Stomach (tissue), 9 donors: Measurements from ENCODE around the gene DCBLD2. TPM values are rescaled to one million over a fixed set of nuclear protein-coding genes. Genes with fewer than 3 reads are reported as not detected.
A peak's percentile ranks its signal among the peaks of the same experiment; 100 is the strongest.

Source experiments
- DNase-seq, 2 donors: peaks; one replicate each; pipeline versions ENCODE4 v3.0.0 to v3.0.0-alpha.2; 2013 to 2019
- H3K27ac ChIP-seq, 5 donors: fragments of 200-600 bp in 4 of 5; sonication (generic) in 4 of 5; one replicate each; pipeline ENCODE4 v1.5.1; 2013 to 2019; ENCODE audit warnings: mild to moderate bottlenecking in 1 of 5, moderate library complexity in 1 of 5
- H3K27me3 ChIP-seq, 3 donors: fragments of 200-600 bp; sonication (generic); one replicate each; pipeline ENCODE4 v1.5.1; 2017 to 2019; ENCODE audit warnings: mixed run types in 1 of 3
- H3K36me3 ChIP-seq, 4 donors: fragments of 200-600 bp; sonication (generic); 1 replicate in 3 of 4; 2 replicates in 1 of 4; pipeline ENCODE4 v1.5.1; 2016 to 2019
- H3K4me1 ChIP-seq, 4 donors: fragments of 200-600 bp; sonication (generic); one replicate each; pipeline ENCODE4 v1.5.1; 2016 to 2019
- H3K4me3 ChIP-seq, 4 donors: fragments of 200-600 bp; sonication (generic) in 3 of 4; one replicate each; pipeline ENCODE4 v1.5.1; 2016 to 2019; ENCODE audit warnings: mild to moderate bottlenecking in 1 of 4
- H3K9me3 ChIP-seq, 4 donors: fragments of 200-600 bp; sonication (generic); one replicate each; pipeline ENCODE4 v1.5.1; 2016 to 2019
- CTCF ChIP-seq, 7 experiments: fragments of 450-650 bp in 4 of 7; fragments of 200-600 bp in 3 of 7; sonication (generic) in 3 of 7; IDR thresholded peaks; one replicate each; pipeline ENCODE4 v1.5.1; 2016 to 2019; ENCODE audit warnings: antibody characterized with exemption in 7 of 7, control low read depth in 2 of 7, mild to moderate bottlenecking in 1 of 7
- EP300 ChIP-seq: sonication (generic); formaldehyde crosslinking; IDR thresholded peaks from one replicate; pipeline ENCODE4 v1.6.1; 2017; ENCODE audit warnings: antibody characterized with exemption
- POLR2A ChIP-seq, 4 donors: fragments of 450-650 bp; IDR thresholded peaks; one replicate each; pipeline ENCODE4 v1.6.1; 2016; ENCODE audit warnings: antibody characterized with exemption in 4 of 4, control low read depth in 2 of 4, mild to moderate bottlenecking in 1 of 4, moderate library complexity in 1 of 4
- POLR2AphosphoS5 ChIP-seq, 3 donors: sonication (generic); formaldehyde crosslinking; IDR thresholded peaks; one replicate each; pipeline ENCODE4 v1.6.1; 2016; ENCODE audit warnings: antibody characterized with exemption in 3 of 3
- WGBS, 5 donors: extraction: QIAGEN DNeasy Blood & Tissue Kit in 3 of 5; methylation state at CpG; one replicate each; pipeline versions ENCODE4 v1.1.5 to v1.1.7; 2013 to 2018; 5-methylcytosine and 5-hydroxymethylcytosine counted together
- intact Hi-C: fragments of 100-400 bp; cut with DNase I; formaldehyde crosslinking; loops from one replicate; pipeline ENCODE4 v1.15.1; 2023; ENCODE audit warnings: low total_unique reads
- polyA plus RNA-seq, 3 donors: library from polyadenylated mRNA; stranded (reverse); fragments of 200-250 nt; gene quantifications; one replicate each; pipeline ENCODE4 v1.2.3, GENCODE V29; 2013
- total RNA-seq, 5 donors: library from RNA; depleted of rRNA; stranded (reverse); fragments of >200 nt; gene quantifications; one replicate each; pipeline versions ENCODE4 v1.1.0 to v1.2.3, GENCODE V29; 2014 to 2016
- donor health status: healthy with polysubstance abuse.
- donor health status: Bipolar disorder and iron deficiency.
- donor health status: healthy.

The DCBLD2 gene
- total and polyA plus RNA-seq, 8 donors, result 2.3 to 77.1 (median 29.6) TPM

- Histone ChIP-seq H3K27me3 (no peaks in the 10 kb centered on the region), H3K4me1 (peaks cover 37 to 64% (median 48%) of the 10 kb centered on the region in 4 donors), H3K36me3 (peaks cover 0 to 4% (median 0%) of the 10 kb centered on the region in 4 donors), H3K4me3 (no peak overlapping the region), H3K27ac (peak overlapping the region in 2 of 5 donors; percentile 56 to 58), H3K9me3 (no peaks in the 10 kb centered on the region)
- TF ChIP-seq CTCF (IDR thresholded peaks at IDR 0.05) (no peak), POLR2AphosphoS5 (IDR thresholded peaks at IDR 0.05) (no peak), EP300 (no peak), POLR2A (IDR thresholded peaks at IDR 0.05) (no peak)
- intact Hi-C loops, result no loop called here
- DNase-seq, result peak in 1 of 2 donors; percentile 42
- WGBS, 5 donors, result 58 to 77% (median 73%) methylated on average over 4 of the region's 4 CpGs
These were observed 121.8 kb downstream of the DCBLD2 start for GRCh38 chr3:98779541-98780335.

GRCh38 chr3:98778852-98779413 lies 122.6 kb downstream of the DCBLD2 start:
- Histone ChIP-seq H3K9me3 (no peaks in the 10 kb centered on the region), H3K4me1 (peaks cover 31 to 56% (median 40%) of the 10 kb centered on the region in 4 donors), H3K27ac (peak overlapping the region; percentile 2 to 73 (median 56)), H3K36me3 (peaks cover 0 to 9% (median 0%) of the 10 kb centered on the region in 4 donors), H3K27me3 (no peaks in the 10 kb centered on the region), H3K4me3 (no peak overlapping the region)
- TF ChIP-seq POLR2AphosphoS5 (IDR thresholded peaks at IDR 0.05) (peak in 1 of 3 donors; percentile 15), POLR2A (IDR thresholded peaks at IDR 0.05) (no peak)
- WGBS, 5 donors, result 22 to 42% (median 35%) methylated on average over 5 of the region's 5 CpGs
- intact Hi-C loops, result no loop called here
- DNase-seq, result peak in 1 of 2 donors; percentile 58

- peak overlapping the region; percentile 2 to 73 (median 56) for H3K27ac ChIP-seq
- TF ChIP-seq POLR2AphosphoS5 (IDR thresholded peaks at IDR 0.05), result no peak
- WGBS, 5 donors, result 57 to 70% (median 65%) methylated on average over 5 of the region's 5 CpGs
These were observed 123.1 kb downstream of the DCBLD2 start for GRCh38 chr3:98778383-98778782.

GRCh38 chr3:98777801-98778220 lies 123.7 kb downstream of the DCBLD2 start:
- peak in 1 of 2 donors; percentile 32 for DNase-seq
- intact Hi-C loops, result no loop called here
- H3K4me1 ChIP-seq, result peaks cover 28 to 45% (median 32%) of the 10 kb centered on the region in 4 donors
- no peak overlapping the region for H3K4me3 ChIP-seq
- peaks cover 0 to 9% (median 0%) of the 10 kb centered on the region in 4 donors for H3K36me3 ChIP-seq
- no peaks in the 10 kb centered on the region for H3K9me3 ChIP-seq
- H3K27me3 ChIP-seq, result no peaks in the 10 kb centered on the region
- H3K27ac ChIP-seq, result peak overlapping the region; percentile 26 to 73 (median 56)
- no peak for TF ChIP-seq EP300
- no peak for TF ChIP-seq CTCF (IDR thresholded peaks at IDR 0.05)
- TF ChIP-seq POLR2A (IDR thresholded peaks at IDR 0.05), result no peak
- TF ChIP-seq POLR2AphosphoS5 (IDR thresholded peaks at IDR 0.05), result no peak

More at GRCh38 chr3:98778383-98778782, 123.1 kb downstream of the DCBLD2 start:
- DNase-seq, result no peak
- peaks cover 0 to 9% (median 0%) of the 10 kb centered on the region in 4 donors for H3K36me3 ChIP-seq
- H3K27me3 ChIP-seq, result no peaks in the 10 kb centered on the region
- intact Hi-C loops, result no loop called here
- H3K9me3 ChIP-seq, result no peaks in the 10 kb centered on the region
- peaks cover 28 to 50% (median 34%) of the 10 kb centered on the region in 4 donors for H3K4me1 ChIP-seq
- H3K4me3 ChIP-seq, result no peak overlapping the region

GRCh38 chr3:98777286-98777685 lies 124.2 kb downstream of the DCBLD2 start:
- Histone ChIP-seq H3K27me3 (no peaks in the 10 kb centered on the region), H3K27ac (peak overlapping the region; percentile 49 to 85 (median 58)), H3K4me3 (no peak overlapping the region), H3K36me3 (peaks cover 0 to 7% (median 0%) of the 10 kb centered on the region in 4 donors), H3K4me1 (peaks cover 28 to 41% (median 32%) of the 10 kb centered on the region in 4 donors), H3K9me3 (no peaks in the 10 kb centered on the region)
- WGBS, 5 donors, result 35 to 58% (median 45%) methylated on average over 2 of the region's 2 CpGs
- TF ChIP-seq EP300, result no peak
- no peak for TF ChIP-seq CTCF (IDR thresholded peaks at IDR 0.05)
- peak in 2 of 3 donors; percentile 12 to 66 for TF ChIP-seq POLR2AphosphoS5 (IDR thresholded peaks at IDR 0.05)
- no peak for TF ChIP-seq POLR2A (IDR thresholded peaks at IDR 0.05)
- intact Hi-C loops, result no loop called here
- DNase-seq, result peak; percentile 65 to 75
